A549 (cell line): Measurements from ENCODE around the gene ZNF182.
"Not testable (repeated sequence)": the region's sequence is repeated elsewhere in the genome, so short reads cannot be mapped to it uniquely, and the experiment has no call there.

Source experiments
- CTCF ChIP-seq: fragments of >200 bp; sonication (Bioruptor Twin); formaldehyde crosslinking; IDR thresholded peaks from 3 replicates; pipeline ENCODE4 v1.5.1; 2016
- JUN ChIP-seq, 2 experiments: fragments of >200 bp; sonication (Bioruptor Twin); formaldehyde crosslinking; IDR thresholded peaks; 2 replicates in 1 of 2; 3 replicates in 1 of 2; pipeline ENCODE4 v1.6.1; 2016 to 2017
- MAX ChIP-seq: IDR thresholded peaks from 2 replicates; pipeline ENCODE4 v1.6.1; 2012
- POLR2A ChIP-seq: IDR thresholded peaks from 2 replicates; pipeline ENCODE4 v1.6.1; 2012; ENCODE audit warnings: mild to moderate bottlenecking, low read length
- TP53 ChIP-seq: fragments of 250-450 bp; sonication (Bioruptor Pico); IDR thresholded peaks from 2 replicates; pipeline ENCODE4 v1.5.0; 2021; ENCODE audit warnings: mild to moderate bottlenecking, moderate library complexity

- not testable (repeated sequence) for TF ChIP-seq POLR2A; TP53; MAX; CTCF; JUN (IDR thresholded peaks at IDR 0.05)
Observed at GRCh38 chrX:48030641-48031173, 26.9 kb upstream of the ZNF182 start.
